ENCODE measurements around the gene NANOS3. TPM values are rescaled to one million over a fixed set of nuclear protein-coding genes. Genes with fewer than 3 reads are reported as not detected.
"Not testable (repeated sequence)": the region's sequence is repeated elsewhere in the genome, so short reads cannot be mapped to it uniquely, and the experiment has no call there.

NANOS3 gene
- total RNA-seq, 1 experiment from 2014 or later: not detected

GRCh38 chr19:13899393-13899792 is 22.5 kb downstream of the NANOS3 start:
- no peak for DNase-seq (ENCODE audit: low read depth, low spot score)
- in situ Hi-C loops (cut with HindIII; ENCODE audit: low pct_unique_long_range_greater_than_20kb, low sequenced_read_pairs): no loop called here

- in situ Hi-C loops (cut with HindIII; ENCODE audit: low pct_unique_long_range_greater_than_20kb, low sequenced_read_pairs): no loop called here
These were observed 23.1 kb downstream of the NANOS3 start for GRCh38 chr19:13899912-13900584.

GRCh38 chr19:13902993-13903555 is 26.1 kb downstream of the NANOS3 start:
- DNase-seq (ENCODE audit: low read depth, low spot score): peak; percentile 40
- in situ Hi-C loops (cut with HindIII; ENCODE audit: low pct_unique_long_range_greater_than_20kb, low sequenced_read_pairs): no loop called here

More at GRCh38 chr19:13899912-13900584, 23.1 kb downstream of the NANOS3 start:
- peak; percentile 24 for DNase-seq (ENCODE audit: low read depth, low spot score)

GRCh38 chr19:13905634-13906520 is 28.9 kb downstream of the NANOS3 start, which contains the start of the genes BRME1 and CC2D1A:
BRME1 (minus strand) TSS chr19:13906117; CDS start chr19:13904892, 1,225 bp downstream.
CC2D1A (plus strand) TSS chr19:13906201; CDS start chr19:13906442, 241 bp downstream.
- peak; percentile 83 for DNase-seq (ENCODE audit: low read depth, low spot score)
- in situ Hi-C loops (cut with HindIII; ENCODE audit: low pct_unique_long_range_greater_than_20kb, low sequenced_read_pairs): no loop called here

- in situ Hi-C loops (cut with HindIII; ENCODE audit: low pct_unique_long_range_greater_than_20kb, low sequenced_read_pairs): no loop called here
- no peak for DNase-seq (ENCODE audit: low read depth, low spot score)
These were observed 29.6 kb downstream of the NANOS3 start for GRCh38 chr19:13906521-13906904.

- DNase-seq (ENCODE audit: low read depth, low spot score): no peak
- in situ Hi-C loops (cut with HindIII; ENCODE audit: low pct_unique_long_range_greater_than_20kb, low sequenced_read_pairs): no loop called here
These were observed 30.0 kb downstream of the NANOS3 start for GRCh38 chr19:13906910-13907309.

GRCh38 chr19:13908674-13909073 is 31.7 kb downstream of the NANOS3 start:
- DNase-seq (ENCODE audit: low read depth, low spot score): no peak

GRCh38 chr19:13909430-13909829 is 32.5 kb downstream of the NANOS3 start:
- in situ Hi-C loops (cut with HindIII; ENCODE audit: low pct_unique_long_range_greater_than_20kb, low sequenced_read_pairs): no loop called here
- DNase-seq (ENCODE audit: low read depth, low spot score): no peak

More at GRCh38 chr19:13908674-13909073, 31.7 kb downstream of the NANOS3 start:
- in situ Hi-C loops (cut with HindIII; ENCODE audit: low pct_unique_long_range_greater_than_20kb, low sequenced_read_pairs): no loop called here

GRCh38 chr19:13913352-13913751 is 36.4 kb downstream of the NANOS3 start:
- in situ Hi-C loops (cut with HindIII; ENCODE audit: low pct_unique_long_range_greater_than_20kb, low sequenced_read_pairs): no loop called here
- no peak for DNase-seq (ENCODE audit: low read depth, low spot score)

GRCh38 chr19:13914777-13915176 is 37.8 kb downstream of the NANOS3 start:
- DNase-seq (ENCODE audit: low read depth, low spot score): no peak
- in situ Hi-C loops (cut with HindIII; ENCODE audit: low pct_unique_long_range_greater_than_20kb, low sequenced_read_pairs): no loop called here

GRCh38 chr19:13917888-13918406 is 41.0 kb downstream of the NANOS3 start:
- in situ Hi-C loops (cut with HindIII; ENCODE audit: low pct_unique_long_range_greater_than_20kb, low sequenced_read_pairs): no loop called here
- no peak for DNase-seq (ENCODE audit: low read depth, low spot score)

GRCh38 chr19:13918726-13919411 is 41.9 kb downstream of the NANOS3 start:
- in situ Hi-C loops (cut with HindIII; ENCODE audit: low pct_unique_long_range_greater_than_20kb, low sequenced_read_pairs): no loop called here

GRCh38 chr19:13920524-13920923 is 43.6 kb downstream of the NANOS3 start:
- in situ Hi-C loops (cut with HindIII; ENCODE audit: low pct_unique_long_range_greater_than_20kb, low sequenced_read_pairs): no loop called here
- DNase-seq (ENCODE audit: low read depth, low spot score): no peak

More at GRCh38 chr19:13918726-13919411, 41.9 kb downstream of the NANOS3 start:
- DNase-seq (ENCODE audit: low read depth, low spot score): no peak

- in situ Hi-C loops (cut with HindIII; ENCODE audit: low pct_unique_long_range_greater_than_20kb, low sequenced_read_pairs): no loop called here
- peak; percentile 84 for DNase-seq (ENCODE audit: low read depth, low spot score)
These were observed 44.2 kb downstream of the NANOS3 start for GRCh38 chr19:13920940-13921747.

GRCh38 chr19:13922118-13922517 is 45.2 kb downstream of the NANOS3 start:
- in situ Hi-C loops (cut with HindIII; ENCODE audit: low pct_unique_long_range_greater_than_20kb, low sequenced_read_pairs); DNase-seq (ENCODE audit: low read depth, low spot score): not testable (repeated sequence)

- DNase-seq (ENCODE audit: low read depth, low spot score): no peak
- in situ Hi-C loops (cut with HindIII; ENCODE audit: low pct_unique_long_range_greater_than_20kb, low sequenced_read_pairs): no loop called here
These were observed 46.5 kb downstream of the NANOS3 start for GRCh38 chr19:13923194-13923987.
